Muscle of leg (tissue), 11 donors: ENCODE data around the gene IFIT1B. TPM values are rescaled to one million over a fixed set of nuclear protein-coding genes. Genes with fewer than 3 reads are reported as not detected.

ENCODE experiments used
- DNase-seq: peaks from one replicate; pipeline ENCODE4 v3.0.0; 2013
- H3K27ac ChIP-seq: one replicate; pipeline ENCODE4 v1.5.1; 2013; ENCODE audit warnings: mild to moderate bottlenecking, low read length, control low read depth
- H3K27me3 ChIP-seq: one replicate; pipeline ENCODE4 v1.6.1; 2013; ENCODE audit warnings: low read length; ENCODE audit not compliant: control insufficient read depth, insufficient read depth
- H3K36me3 ChIP-seq: one replicate; pipeline ENCODE4 v1.6.1; 2013; ENCODE audit warnings: low read length; ENCODE audit not compliant: control insufficient read depth, insufficient read depth
- H3K4me1 ChIP-seq: one replicate; pipeline ENCODE4 v1.6.1; 2013; ENCODE audit warnings: low read length; ENCODE audit not compliant: control insufficient read depth, insufficient read depth
- H3K4me3 ChIP-seq: one replicate; pipeline ENCODE4 v1.5.1; 2013; ENCODE audit warnings: low read length, control low read depth
- H3K9me3 ChIP-seq: replicated peaks from 2 replicates; pipeline ENCODE4 v1.6.1; 2013; ENCODE audit warnings: low read depth, low read length; ENCODE audit not compliant: control insufficient read depth
- WGBS: methylation state at CpG from one replicate; pipeline ENCODE4 v1.1.5; 2013; ENCODE audit warnings: missing lambda C conversion rate; ENCODE audit not compliant: insufficient coverage; 5-methylcytosine and 5-hydroxymethylcytosine counted together
- polyA plus RNA-seq, 8 donors: library from polyadenylated mRNA; unstranded; fragments of 120-200 nt; gene quantifications; one replicate each; pipeline versions ENCODE4 v1.2.1 to v1.2.3, GENCODE V29; 2013; ENCODE audit warnings: inconsistent platforms in 1 of 8, low replicate concordance in 1 of 8; ENCODE audit not compliant: insufficient read length in 8 of 8, insufficient read depth in 1 of 8
- total RNA-seq: library from RNA; stranded (reverse); fragments of 120-200 nt; gene quantifications from one replicate; pipeline ENCODE4 v1.2.4, GENCODE V29; 2013

The IFIT1B gene
- total and polyA plus RNA-seq, 9 donors, result 0.06 to 1.1 (median 0.32) TPM

- Histone ChIP-seq H3K9me3 (no peaks in the 10 kb centered on the region), H3K4me3 (no peak overlapping the region), H3K4me1 (peaks cover 5% of the 10 kb centered on the region), H3K27ac (no peak overlapping the region), H3K27me3 (no peaks in the 10 kb centered on the region), H3K36me3 (no peaks in the 10 kb centered on the region)
- no peak for DNase-seq
Measured at GRCh38 chr10:89362929-89363328, 14.9 kb upstream of the IFIT1B start.

- H3K36me3 ChIP-seq, result no peaks in the 10 kb centered on the region
- WGBS, result no CpG with 5 or more reads among the region's 6 CpGs
- no peaks in the 10 kb centered on the region for H3K27me3 ChIP-seq
- no peak overlapping the region for H3K4me3 ChIP-seq
- peaks cover 12% of the 10 kb centered on the region for H3K4me1 ChIP-seq
- no peak overlapping the region for H3K27ac ChIP-seq
- no peaks in the 10 kb centered on the region for H3K9me3 ChIP-seq
- no peak for DNase-seq
Measured at GRCh38 chr10:89363729-89364442, 14.0 kb upstream of the IFIT1B start.

- H3K4me1 ChIP-seq, result peaks cover 17% of the 10 kb centered on the region
- H3K36me3 ChIP-seq, result no peaks in the 10 kb centered on the region
- H3K9me3 ChIP-seq, result no peaks in the 10 kb centered on the region
- no peaks in the 10 kb centered on the region for H3K27me3 ChIP-seq
- no peak for DNase-seq
- no peak overlapping the region for H3K4me3 ChIP-seq
- no peak overlapping the region for H3K27ac ChIP-seq
- WGBS, result no CpG with 5 or more reads among the region's 1 CpG
Measured at GRCh38 chr10:89364531-89364930, 13.3 kb upstream of the IFIT1B start.

GRCh38 chr10:89367529-89367928 is 10.3 kb upstream of the IFIT1B start:
- no CpG with 5 or more reads among the region's 4 CpGs for WGBS
- peak overlapping the region; percentile 62 for H3K27ac ChIP-seq
- no peak overlapping the region for H3K4me3 ChIP-seq
- H3K36me3 ChIP-seq, result no peaks in the 10 kb centered on the region
- no peaks in the 10 kb centered on the region for H3K9me3 ChIP-seq
- H3K4me1 ChIP-seq, result peaks cover 28% of the 10 kb centered on the region
- DNase-seq, result peak; percentile 64
- no peaks in the 10 kb centered on the region for H3K27me3 ChIP-seq

GRCh38 chr10:89368129-89368528 is 9.7 kb upstream of the IFIT1B start:
- H3K27me3 ChIP-seq, result no peaks in the 10 kb centered on the region
- no peaks in the 10 kb centered on the region for H3K36me3 ChIP-seq
- peak overlapping the region; percentile 62 for H3K27ac ChIP-seq
- no peak for DNase-seq
- WGBS, result no CpG with 5 or more reads among the region's 1 CpG
- peaks cover 28% of the 10 kb centered on the region for H3K4me1 ChIP-seq
- H3K9me3 ChIP-seq, result no peaks in the 10 kb centered on the region
- no peak overlapping the region for H3K4me3 ChIP-seq

GRCh38 chr10:89369156-89370105 is 8.4 kb upstream of the IFIT1B start:
- Histone ChIP-seq H3K4me3 (no peak overlapping the region), H3K9me3 (no peaks in the 10 kb centered on the region), H3K36me3 (no peaks in the 10 kb centered on the region), H3K27me3 (no peaks in the 10 kb centered on the region), H3K27ac (peak overlapping the region; percentile 31), H3K4me1 (peaks cover 39% of the 10 kb centered on the region)
- 71% methylated on average over 1 of the region's 5 CpGs for WGBS
- DNase-seq, result peak; percentile 75

- H3K4me3 ChIP-seq, result no peak overlapping the region
- DNase-seq, result no peak
Measured at GRCh38 chr10:89371079-89371478, 6.8 kb upstream of the IFIT1B start.

GRCh38 chr10:89371987-89372386 is 5.9 kb upstream of the IFIT1B start:
- no peak overlapping the region for H3K4me3 ChIP-seq
- DNase-seq, result no peak
- H3K27me3 ChIP-seq, result no peaks in the 10 kb centered on the region
- H3K9me3 ChIP-seq, result no peaks in the 10 kb centered on the region
- H3K27ac ChIP-seq, result no peak overlapping the region
- 48% methylated on average over 3 of the region's 3 CpGs for WGBS
- H3K36me3 ChIP-seq, result no peaks in the 10 kb centered on the region
- H3K4me1 ChIP-seq, result peaks cover 47% of the 10 kb centered on the region

More at GRCh38 chr10:89371079-89371478, 6.8 kb upstream of the IFIT1B start:
- Histone ChIP-seq H3K9me3 (no peaks in the 10 kb centered on the region), H3K36me3 (no peaks in the 10 kb centered on the region), H3K27ac (no peak overlapping the region), H3K27me3 (no peaks in the 10 kb centered on the region), H3K4me1 (peaks cover 47% of the 10 kb centered on the region)

- H3K9me3 ChIP-seq, result no peaks in the 10 kb centered on the region
- no CpG with 5 or more reads among the region's 3 CpGs for WGBS
- H3K27ac ChIP-seq, result peak overlapping the region; percentile 69
- DNase-seq, result peak; percentile 97
- peaks cover 35% of the 10 kb centered on the region for H3K4me1 ChIP-seq
- no peaks in the 10 kb centered on the region for H3K36me3 ChIP-seq
- H3K4me3 ChIP-seq, result no peak overlapping the region
- H3K27me3 ChIP-seq, result no peaks in the 10 kb centered on the region
Measured at GRCh38 chr10:89373916-89374711, 3.7 kb upstream of the IFIT1B start.

- peaks cover 32% of the 10 kb centered on the region for H3K4me1 ChIP-seq
- H3K9me3 ChIP-seq, result no peaks in the 10 kb centered on the region
- H3K27ac ChIP-seq, result peak overlapping the region; percentile 69
- H3K27me3 ChIP-seq, result no peaks in the 10 kb centered on the region
- H3K4me3 ChIP-seq, result no peak overlapping the region
- no peaks in the 10 kb centered on the region for H3K36me3 ChIP-seq
- DNase-seq, result no peak
Measured at GRCh38 chr10:89374713-89375141, 3.1 kb upstream of the IFIT1B start.
